HG02623 (cell line): ENCODE results near the gene MIPOL1.
"Not testable (repeated sequence)": the region's sequence is repeated elsewhere in the genome, so short reads cannot be mapped to it uniquely, and the experiment has no call there.

ENCODE experiments used
- ATAC-seq: cut with Tn5 transposase; IDR thresholded peaks from one replicate; pipeline ENCODE4 v1.9.1; 2021; ENCODE audit warnings: moderate library complexity; ENCODE audit not compliant: unreplicated experiment

Gene MIPOL1

DNA sequence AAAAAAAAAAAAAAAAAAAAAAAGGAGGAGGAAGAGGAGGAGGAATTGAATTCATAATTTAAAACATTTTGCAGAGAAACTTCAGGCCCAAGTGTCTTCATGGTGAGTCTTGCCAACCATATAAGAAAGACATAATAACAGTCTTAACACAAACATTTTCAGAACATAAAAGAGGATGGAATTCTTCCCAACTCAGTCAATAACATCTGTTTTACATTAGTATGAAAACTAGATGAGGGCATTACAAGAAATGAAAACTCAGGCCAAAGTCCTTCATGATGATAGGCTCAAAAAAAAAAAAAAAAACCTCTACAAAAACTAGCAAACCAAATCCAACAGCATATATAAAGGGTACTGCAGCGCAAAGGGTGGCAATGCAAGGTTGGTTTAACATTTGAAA lies 245.7 kb downstream of the MIPOL1 start:
- no peak for ATAC-seq

GRCh38 chr14:37447883-37448391 lies 250.2 kb downstream of the MIPOL1 start:
- ATAC-seq, result no peak

DNA sequence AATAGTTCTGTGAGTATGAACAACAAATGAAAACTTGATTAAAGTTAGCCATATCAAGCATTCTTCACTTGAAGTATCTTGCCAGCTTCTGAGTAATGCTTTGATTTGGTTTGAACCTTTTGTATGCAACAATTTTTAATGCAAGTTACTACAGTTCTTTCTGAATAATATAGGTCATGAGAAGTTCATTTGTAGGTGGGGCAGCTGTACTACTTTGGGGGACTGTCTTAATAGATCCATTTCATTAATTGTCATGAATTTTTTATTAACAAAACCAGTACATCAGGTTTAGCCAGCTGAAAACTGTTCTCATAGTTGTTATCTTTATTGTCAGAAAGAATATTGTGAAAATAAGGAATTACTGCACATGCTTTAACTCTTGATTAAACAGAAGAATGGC lies 254.6 kb downstream of the MIPOL1 start:
- ATAC-seq, result no peak

DNA sequence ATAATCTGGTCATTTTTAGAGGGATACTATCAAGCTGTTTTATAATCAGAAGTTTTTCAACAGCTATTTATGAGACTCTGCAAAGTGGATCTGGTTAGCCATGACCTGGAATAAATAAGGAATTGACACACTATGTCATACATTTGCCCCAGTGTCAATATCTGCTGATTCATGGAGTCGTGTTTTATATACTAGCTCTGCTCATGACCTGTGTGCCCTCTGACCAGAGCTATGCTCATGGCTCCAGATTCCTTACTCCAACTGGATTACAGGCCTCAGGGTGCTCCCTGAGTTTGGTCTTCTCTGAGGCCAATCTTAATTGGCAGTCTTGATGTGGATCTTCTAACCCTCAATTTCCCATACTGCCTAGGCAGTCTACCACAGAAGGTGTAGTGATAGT lies 256.2 kb downstream of the MIPOL1 start:
- ATAC-seq, result no peak

DNA sequence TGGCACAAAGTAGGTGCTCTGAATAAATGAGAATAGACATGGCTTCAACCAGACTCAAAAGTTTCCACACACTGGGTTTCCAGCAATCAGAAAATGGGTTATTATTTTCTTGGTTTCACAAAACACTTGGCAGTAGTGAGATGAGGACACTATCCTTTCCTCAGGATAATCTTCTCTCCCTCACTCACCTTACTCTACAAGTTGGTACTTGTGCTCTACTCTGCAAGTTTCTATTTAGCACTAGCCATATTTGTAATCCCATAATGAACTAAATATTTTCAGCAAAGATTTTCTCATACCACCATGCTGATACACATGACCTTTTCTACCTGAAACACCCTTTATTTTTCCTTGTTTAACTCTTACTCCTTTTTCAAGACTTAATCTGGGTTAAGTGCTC lies 259.6 kb downstream of the MIPOL1 start:
- ATAC-seq, result no peak

DNA sequence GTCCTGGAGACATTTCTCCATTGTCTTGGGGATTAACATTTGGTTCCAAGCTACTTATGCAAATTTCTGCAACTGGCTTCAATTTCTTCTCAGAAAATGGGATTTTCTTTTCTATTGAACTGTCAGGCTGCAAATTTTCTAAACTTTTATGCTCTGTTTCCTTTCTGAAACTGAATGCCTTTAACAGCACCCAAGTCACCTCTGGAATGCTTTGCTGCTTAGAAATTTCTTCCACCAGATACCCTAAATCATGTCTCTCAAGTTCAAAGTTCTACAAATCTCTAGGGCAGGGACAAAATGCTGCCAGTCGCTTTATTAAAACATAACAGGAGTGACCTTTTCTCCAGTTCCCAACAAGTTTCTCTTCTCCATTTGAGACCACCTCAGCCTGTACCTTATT lies 264.7 kb downstream of the MIPOL1 start:
- ATAC-seq, result not testable (repeated sequence)

DNA sequence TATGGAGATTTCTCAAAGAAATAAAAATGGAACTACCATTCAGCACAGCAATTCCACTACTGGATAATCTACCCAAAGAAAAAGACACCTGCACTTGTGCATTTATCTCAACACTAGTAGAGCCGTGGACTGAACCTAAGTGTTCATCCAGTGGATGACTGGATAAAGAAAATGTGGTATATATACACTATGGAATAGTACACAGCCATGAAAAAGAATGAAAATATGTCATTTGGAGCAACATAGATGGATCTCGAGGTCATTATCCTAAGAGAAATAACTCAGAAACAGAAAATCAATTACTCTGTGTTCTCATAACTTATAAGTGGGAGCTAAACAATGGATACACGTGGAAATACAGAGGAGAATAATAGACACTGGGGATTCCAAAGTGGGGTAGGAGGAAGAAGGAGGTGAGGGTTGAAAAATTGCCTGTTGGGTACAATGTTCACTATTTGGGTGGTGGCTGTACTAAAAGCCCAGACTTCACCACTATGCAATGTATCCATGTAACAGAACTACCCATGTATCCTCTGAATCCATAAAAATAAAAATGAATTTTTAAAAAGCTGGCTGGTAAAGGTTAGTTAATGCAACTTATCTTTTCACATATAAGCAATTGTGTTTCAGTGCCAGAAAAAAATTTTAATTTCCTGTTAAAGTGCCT lies 266.6 kb downstream of the MIPOL1 start:
- no peak for ATAC-seq

DNA sequence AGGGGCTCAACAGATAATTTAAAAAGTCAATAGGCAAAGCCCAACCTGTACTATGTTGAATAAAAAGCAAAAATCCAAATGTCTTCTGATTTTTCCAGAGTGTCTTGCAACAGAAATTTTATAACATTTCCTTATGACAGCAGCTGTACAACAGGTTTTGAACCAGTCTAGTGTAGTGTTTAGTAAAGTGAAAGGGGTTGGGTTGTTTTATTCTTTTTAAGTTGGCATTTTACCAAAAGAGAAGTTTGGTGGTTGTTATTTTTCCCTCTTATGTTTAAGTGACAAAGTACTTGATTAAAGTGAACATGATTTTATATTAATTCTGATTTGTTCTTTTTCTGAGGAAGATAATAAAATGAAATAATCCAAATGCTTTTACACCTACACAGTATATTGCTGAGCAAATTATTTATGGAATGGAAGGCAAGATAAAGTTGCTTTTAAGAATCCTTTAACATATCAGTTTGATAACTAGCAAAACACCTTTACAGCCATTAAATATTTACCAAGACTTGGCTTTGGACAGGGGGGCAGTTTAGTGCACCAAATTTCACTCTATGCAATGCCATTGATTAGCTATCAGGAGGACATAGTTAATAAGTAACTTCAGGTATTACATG lies 268.4 kb downstream of the MIPOL1 start:
- ATAC-seq, result no peak

GRCh38 chr14:37466623-37467088 lies 268.9 kb downstream of the MIPOL1 start:
- no peak for ATAC-seq

DNA sequence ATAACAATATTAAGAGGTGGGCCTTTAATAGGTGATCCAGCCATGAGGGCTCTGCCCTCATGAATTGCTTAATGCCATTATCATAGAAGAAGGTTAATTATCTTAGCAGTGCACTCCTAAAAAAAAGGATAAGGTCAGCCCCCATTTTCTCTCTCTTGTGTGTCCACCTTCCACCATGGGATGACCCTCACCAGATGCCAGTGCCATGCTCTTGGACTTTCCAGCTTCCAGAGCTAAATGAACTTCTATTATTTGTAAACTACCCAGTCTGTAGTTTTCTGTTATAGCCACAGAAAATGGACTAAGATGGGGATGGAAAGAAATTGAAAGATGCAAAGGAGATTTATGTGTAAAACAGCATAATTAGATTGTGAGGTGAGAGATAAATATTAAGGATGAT lies 271.9 kb downstream of the MIPOL1 start:
- no peak for ATAC-seq

DNA sequence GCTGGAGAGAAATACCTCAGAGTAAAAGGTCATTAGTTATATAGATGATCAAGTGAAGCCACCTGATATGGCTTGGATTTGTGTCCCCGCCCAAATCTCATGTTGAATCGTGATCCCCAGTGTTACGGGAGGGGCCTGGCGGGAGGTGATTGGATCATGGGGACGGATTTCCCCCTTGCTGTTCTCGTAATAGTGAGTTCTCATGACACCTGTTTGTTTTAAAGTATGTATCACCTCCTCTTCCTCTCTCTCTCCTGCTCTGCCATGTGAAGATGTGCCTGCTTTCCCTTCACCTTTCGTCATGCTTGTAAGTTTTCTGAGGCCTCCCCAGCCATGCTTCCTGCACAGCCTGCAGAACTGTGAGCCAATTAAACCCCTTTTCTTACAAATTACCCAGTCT lies 272.5 kb downstream of the MIPOL1 start:
- ATAC-seq, result no peak

- ATAC-seq, result no peak
Observed at GRCh38 chr14:37472906-37473305, 275.2 kb downstream of the MIPOL1 start.

GRCh38 chr14:37474191-37474590 lies 276.5 kb downstream of the MIPOL1 start:
- no peak for ATAC-seq

DNA sequence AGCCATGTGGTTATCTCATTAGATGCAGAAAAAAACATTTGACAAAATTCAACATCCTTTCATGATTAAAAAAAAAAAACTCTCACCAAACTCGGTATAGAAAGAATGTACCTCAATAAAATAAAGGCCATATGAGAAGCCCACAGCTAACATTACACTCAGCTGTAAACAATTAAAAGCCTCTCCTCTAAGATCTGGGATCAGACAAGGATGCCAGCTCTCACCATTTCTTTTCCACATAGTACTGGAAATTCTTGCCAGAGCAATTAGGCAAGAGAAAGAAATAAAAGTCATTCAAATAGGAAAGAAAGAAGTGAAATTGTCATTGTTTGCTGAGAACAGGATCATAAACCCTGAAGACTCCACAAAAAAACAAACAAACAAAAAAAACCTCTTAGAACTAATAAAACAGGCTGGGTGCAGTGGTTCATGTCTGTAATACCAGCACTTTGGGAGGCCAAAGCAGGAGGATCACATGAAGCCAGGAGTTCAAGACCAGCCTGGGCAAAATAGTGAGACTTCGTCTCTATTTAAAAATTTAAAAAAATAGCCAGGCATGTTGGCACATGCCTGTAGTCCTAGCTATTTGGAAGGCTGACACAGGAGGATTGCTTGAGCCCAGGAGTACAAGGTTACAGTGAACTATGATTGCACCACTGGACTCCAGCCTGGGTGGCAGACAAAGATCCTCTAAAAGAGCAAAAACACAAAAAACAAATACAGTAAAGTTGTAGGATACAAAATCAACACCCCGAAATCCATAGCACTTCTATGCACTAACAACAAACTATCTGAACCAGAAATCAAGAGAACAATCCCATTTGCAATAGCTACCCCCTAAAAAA lies 282.9 kb downstream of the MIPOL1 start:
- ATAC-seq, result no peak

- no peak for ATAC-seq
Observed at GRCh38 chr14:37482428-37482827, 284.7 kb downstream of the MIPOL1 start.

GRCh38 chr14:37483672-37484071 lies 285.9 kb downstream of the MIPOL1 start:
- no peak for ATAC-seq

- no peak for ATAC-seq
Observed at GRCh38 chr14:37490607-37491006, 292.9 kb downstream of the MIPOL1 start.

GRCh38 chr14:37491076-37491475 lies 293.3 kb downstream of the MIPOL1 start:
- ATAC-seq, result no peak

GRCh38 chr14:37493606-37494005 lies 295.9 kb downstream of the MIPOL1 start:
- no peak for ATAC-seq

DNA sequence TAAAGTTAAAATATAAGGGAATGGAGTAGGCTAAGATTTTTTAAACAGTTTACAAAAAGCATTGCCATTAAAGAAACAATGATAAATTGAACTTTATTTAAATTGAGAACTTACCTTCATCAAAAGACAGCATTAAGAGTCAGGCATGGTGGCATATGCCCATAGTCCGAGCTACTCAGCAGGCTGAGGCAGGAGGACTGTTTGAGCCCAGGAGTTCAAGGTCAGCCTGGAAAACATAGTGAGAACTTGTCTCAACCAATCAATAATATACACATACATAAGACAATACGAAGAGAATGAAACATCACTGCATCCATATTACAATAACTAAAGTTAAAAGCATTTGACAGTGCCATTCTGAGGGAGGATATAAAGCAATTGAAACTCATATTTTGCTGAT lies 299.7 kb downstream of the MIPOL1 start:
- ATAC-seq, result no peak

DNA sequence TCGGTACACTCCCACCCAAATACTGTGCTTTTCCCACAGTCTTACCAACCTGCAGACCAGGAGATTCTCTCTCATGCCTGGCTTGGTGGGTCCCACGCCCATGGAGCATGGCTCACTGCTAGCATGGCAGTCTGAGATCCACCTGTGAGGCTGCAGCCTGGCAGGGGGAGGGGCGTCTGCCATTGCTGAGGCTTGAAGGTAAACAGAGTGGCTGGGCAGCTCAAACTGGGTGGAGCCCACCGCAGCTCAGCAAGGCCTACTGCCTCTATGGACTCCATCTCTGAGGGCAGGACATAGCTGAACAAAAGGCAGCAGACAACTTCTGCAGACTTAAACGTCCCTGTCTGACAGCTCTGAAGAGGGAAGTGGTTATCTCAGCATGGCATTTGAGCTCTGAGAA lies 304.1 kb downstream of the MIPOL1 start:
- ATAC-seq, result no peak

DNA sequence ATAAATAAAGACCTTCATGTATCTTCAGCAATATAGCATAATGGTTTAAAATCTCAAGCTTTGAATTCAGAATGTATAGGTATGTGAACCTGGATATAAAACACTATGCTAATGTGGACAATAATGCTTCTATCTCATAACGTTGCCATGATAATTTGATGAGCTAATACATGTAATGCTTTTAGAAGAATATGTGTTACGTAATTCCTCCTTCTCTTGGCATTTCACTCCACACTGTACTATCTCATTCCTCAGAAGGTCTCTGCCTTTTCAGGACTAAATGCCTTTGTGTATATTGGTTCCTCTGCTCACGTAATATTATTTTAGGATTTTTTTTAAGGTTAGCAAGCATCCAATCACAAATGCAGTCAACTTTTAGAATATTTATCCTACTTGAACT lies 310.8 kb downstream of the MIPOL1 start:
- no peak for ATAC-seq
